Loucy (cell line): ENCODE data around the gene PCDHA7.
"Not testable (repeated sequence)": the region's sequence is repeated elsewhere in the genome, so short reads cannot be mapped to it uniquely, and the experiment has no call there.

Source experiments
- H2AFZ ChIP-seq: fragments of 200-600 bp; sonication (generic); 2 replicates; pipeline ENCODE4 v1.6.0; 2016; ENCODE audit warnings: antibody characterized with exemption, mild to moderate bottlenecking, low read length, moderate library complexity
- H3F3A ChIP-seq: fragments of 200-600 bp; 2 replicates; pipeline ENCODE4 v1.6.0; 2016; ENCODE audit warnings: antibody characterized with exemption, low read depth, mild to moderate bottlenecking
- H3K27me3 ChIP-seq: fragments of 200-600 bp; sonication (generic); 2 replicates; pipeline ENCODE4 v1.6.1; 2014; ENCODE audit warnings: low read length, mild to moderate bottlenecking; ENCODE audit not compliant: insufficient read depth, poor library complexity, severe bottlenecking
- H3K36me3 ChIP-seq: fragments of 200-600 bp; sonication (generic); 2 replicates; pipeline ENCODE4 v1.6.1; 2016; ENCODE audit warnings: low read length; ENCODE audit not compliant: insufficient read depth
- H3K4me1 ChIP-seq: fragments of 200-600 bp; sonication (generic); 2 replicates; pipeline ENCODE4 v1.5.1; 2014; ENCODE audit warnings: low read length, mild to moderate bottlenecking; ENCODE audit not compliant: insufficient read depth, poor library complexity, severe bottlenecking
- H3K4me2 ChIP-seq: fragments of 200-600 bp; sonication (generic); 2 replicates; pipeline ENCODE4 v1.6.0; 2014; ENCODE audit warnings: antibody characterized with exemption, low read length, low read depth, mild to moderate bottlenecking; ENCODE audit not compliant: poor library complexity, severe bottlenecking
- H3K4me3 ChIP-seq: fragments of 200-600 bp; sonication (generic); 2 replicates; pipeline ENCODE4 v1.5.1; 2014; ENCODE audit warnings: low read length, mild to moderate bottlenecking, mixed read lengths; ENCODE audit not compliant: poor library complexity, severe bottlenecking
- H3K79me2 ChIP-seq: fragments of 200-600 bp; sonication (generic); 2 replicates; pipeline ENCODE4 v1.6.1; 2014; ENCODE audit warnings: low read length; ENCODE audit not compliant: insufficient read depth
- H3K9ac ChIP-seq: fragments of 200-600 bp; sonication (generic); 2 replicates; pipeline ENCODE4 v1.6.0; 2014; ENCODE audit warnings: mild to moderate bottlenecking, low read depth, low read length, moderate library complexity; ENCODE audit not compliant: poor library complexity, severe bottlenecking
- H3K9me2 ChIP-seq: fragments of 200-600 bp; sonication (generic); replicated peaks from 2 replicates; pipeline ENCODE4 v1.6.1; 2016; ENCODE audit warnings: low read depth, low read length, mixed read lengths
- H3K9me3 ChIP-seq: fragments of 200-600 bp; sonication (generic); 2 replicates; pipeline ENCODE4 v1.6.1; 2014; ENCODE audit warnings: mild to moderate bottlenecking, antibody characterized with exemption, low read length, low read depth; ENCODE audit not compliant: insufficient read depth
- H4K20me1 ChIP-seq: fragments of 200-600 bp; sonication (generic); 2 replicates; pipeline ENCODE4 v1.6.0; 2014; ENCODE audit warnings: antibody characterized with exemption, low read length, mild to moderate bottlenecking; ENCODE audit not compliant: insufficient read depth, poor library complexity, severe bottlenecking
- EZH2phosphoT487 ChIP-seq: fragments of 200-600 bp; IDR thresholded peaks from 2 replicates; pipeline ENCODE4 v1.6.1; 2018; ENCODE audit warnings: antibody characterized with exemption, mild to moderate bottlenecking, moderate library complexity, borderline replicate concordance
- TF ChIP-seq, protein P1 (sequence below): fragments of 200-600 bp; sonication (generic); conservative IDR thresholded peaks from 2 replicates; pipeline ENCODE4 v1.5.1; 2014; ENCODE audit warnings: mild to moderate bottlenecking, antibody characterized with exemption, low read length

PCDHA7 gene

DNA sequence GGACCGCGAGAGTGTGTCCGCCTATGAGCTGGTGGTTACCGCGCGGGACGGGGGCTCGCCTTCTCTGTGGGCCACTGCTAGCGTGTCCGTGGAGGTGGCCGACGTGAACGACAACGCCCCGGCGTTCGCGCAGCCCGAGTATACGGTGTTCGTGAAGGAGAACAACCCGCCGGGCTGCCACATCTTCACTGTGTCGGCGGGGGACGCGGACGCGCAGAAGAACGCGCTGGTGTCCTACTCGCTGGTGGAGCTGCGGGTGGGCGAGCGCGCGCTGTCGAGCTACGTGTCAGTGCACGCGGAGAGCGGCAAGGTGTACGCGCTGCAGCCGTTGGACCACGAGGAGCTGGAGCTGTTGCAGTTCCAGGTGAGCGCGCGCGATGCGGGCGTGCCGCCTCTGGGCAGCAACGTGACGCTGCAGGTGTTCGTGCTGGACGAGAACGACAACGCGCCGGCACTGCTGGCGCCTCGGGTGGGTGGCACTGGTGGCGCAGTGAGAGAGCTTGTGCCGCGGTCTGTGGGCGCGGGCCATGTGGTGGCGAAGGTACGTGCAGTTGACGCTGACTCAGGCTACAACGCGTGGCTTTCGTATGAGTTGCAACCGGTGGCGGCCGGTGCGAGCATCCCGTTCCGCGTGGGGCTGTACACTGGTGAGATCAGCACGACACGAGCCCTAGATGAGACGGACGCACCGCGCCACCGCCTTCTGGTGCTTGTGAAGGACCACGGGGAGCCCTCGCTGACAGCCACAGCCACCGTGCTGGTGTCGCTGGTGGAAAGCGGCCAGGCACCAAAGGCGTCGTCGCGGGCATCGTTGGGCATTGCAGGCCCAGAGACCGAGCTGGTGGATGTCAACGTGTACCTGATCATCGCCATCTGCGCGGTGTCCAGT lies 1.8 kb downstream of the PCDHA7 start:
- no peak for TF ChIP-seq EZH2phosphoT487
- TF ChIP-seq, protein P1, sequence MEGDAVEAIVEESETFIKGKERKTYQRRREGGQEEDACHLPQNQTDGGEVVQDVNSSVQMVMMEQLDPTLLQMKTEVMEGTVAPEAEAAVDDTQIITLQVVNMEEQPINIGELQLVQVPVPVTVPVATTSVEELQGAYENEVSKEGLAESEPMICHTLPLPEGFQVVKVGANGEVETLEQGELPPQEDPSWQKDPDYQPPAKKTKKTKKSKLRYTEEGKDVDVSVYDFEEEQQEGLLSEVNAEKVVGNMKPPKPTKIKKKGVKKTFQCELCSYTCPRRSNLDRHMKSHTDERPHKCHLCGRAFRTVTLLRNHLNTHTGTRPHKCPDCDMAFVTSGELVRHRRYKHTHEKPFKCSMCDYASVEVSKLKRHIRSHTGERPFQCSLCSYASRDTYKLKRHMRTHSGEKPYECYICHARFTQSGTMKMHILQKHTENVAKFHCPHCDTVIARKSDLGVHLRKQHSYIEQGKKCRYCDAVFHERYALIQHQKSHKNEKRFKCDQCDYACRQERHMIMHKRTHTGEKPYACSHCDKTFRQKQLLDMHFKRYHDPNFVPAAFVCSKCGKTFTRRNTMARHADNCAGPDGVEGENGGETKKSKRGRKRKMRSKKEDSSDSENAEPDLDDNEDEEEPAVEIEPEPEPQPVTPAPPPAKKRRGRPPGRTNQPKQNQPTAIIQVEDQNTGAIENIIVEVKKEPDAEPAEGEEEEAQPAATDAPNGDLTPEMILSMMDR, result no peak
- Histone ChIP-seq H4K20me1 (no peaks in the 10 kb centered on the region), H2AFZ (no peak overlapping the region), H3K27me3 (no peaks in the 10 kb centered on the region), H3K4me3 (no peak overlapping the region), H3K36me3 (no peaks in the 10 kb centered on the region), H3K79me2 (no peaks in the 10 kb centered on the region), H3F3A (no peaks in the 10 kb centered on the region), H3K9me3 (no peaks in the 10 kb centered on the region), H3K4me2 (no peak overlapping the region), H3K4me1 (no peaks in the 10 kb centered on the region), H3K9me2 (no peaks in the 10 kb centered on the region), H3K9ac (no peak overlapping the region)

DNA sequence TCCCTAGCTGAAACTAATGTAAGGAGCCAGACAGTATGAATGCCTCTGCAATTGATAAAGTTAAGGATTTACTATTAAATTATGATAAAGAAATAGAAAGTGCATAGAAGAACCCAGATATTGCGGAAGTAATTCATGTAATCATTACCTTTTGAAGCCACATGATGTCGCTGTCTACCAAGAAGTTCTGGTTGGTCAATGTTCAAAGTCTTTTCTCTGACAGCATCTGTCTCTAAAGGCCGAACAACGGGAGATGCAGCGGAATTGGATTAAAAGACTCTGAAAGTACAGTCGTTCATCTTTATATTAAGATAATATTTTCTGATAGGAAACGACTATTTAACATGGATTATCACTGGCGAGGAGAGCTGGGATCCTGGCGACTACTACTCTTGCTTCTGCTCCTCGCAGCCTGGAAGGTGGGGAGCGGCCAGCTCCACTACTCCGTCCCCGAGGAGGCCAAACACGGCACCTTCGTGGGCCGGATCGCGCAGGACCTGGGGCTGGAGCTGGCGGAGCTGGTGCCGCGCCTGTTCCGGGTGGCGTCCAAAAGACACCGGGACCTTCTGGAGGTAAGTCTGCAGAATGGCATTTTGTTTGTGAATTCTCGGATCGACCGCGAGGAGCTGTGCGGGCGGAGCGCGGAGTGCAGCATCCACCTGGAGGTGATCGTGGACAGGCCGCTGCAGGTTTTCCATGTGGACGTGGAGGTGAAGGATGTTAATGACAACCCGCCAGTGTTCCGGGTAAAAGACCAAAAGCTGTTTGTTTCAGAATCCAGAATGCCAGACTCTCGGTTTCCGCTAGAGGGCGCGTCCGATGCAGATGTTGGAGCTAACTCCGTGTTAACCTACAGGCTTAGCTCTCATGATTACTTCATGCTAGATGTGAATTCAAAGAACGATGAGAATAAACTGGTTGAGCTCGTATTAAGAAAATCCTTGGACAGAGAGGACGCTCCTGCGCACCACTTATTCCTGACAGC lies 7.2 kb downstream of the PCDHA7 start, which contains the start of gene PCDHA8:
Gene PCDHA8 (plus strand): TSS at position 210 of the 985 bp plus-strand sequence. CDS start 135 bp downstream, at position 345.
- Histone ChIP-seq H3K9ac (no peak within 1 kb of the TSS), H3K9me3 (no peaks in the 10 kb centered on the region), H3F3A (no peaks in the 10 kb centered on the region), H3K9me2 (no peaks in the 10 kb centered on the region), H2AFZ (no peak within 1 kb of the TSS), H3K4me2 (no peak within 1 kb of the TSS), H3K79me2 (no peaks in the 10 kb centered on the region), H3K4me1 (no peaks in the 10 kb centered on the region), H3K4me3 (no peak within 1 kb of the TSS), H4K20me1 (no peaks in the 10 kb centered on the region), H3K36me3 (no peaks in the 10 kb centered on the region), H3K27me3 (no peaks in the 10 kb centered on the region)
- TF ChIP-seq, protein P1, result peak; percentile 60
- no peak for TF ChIP-seq EZH2phosphoT487

DNA sequence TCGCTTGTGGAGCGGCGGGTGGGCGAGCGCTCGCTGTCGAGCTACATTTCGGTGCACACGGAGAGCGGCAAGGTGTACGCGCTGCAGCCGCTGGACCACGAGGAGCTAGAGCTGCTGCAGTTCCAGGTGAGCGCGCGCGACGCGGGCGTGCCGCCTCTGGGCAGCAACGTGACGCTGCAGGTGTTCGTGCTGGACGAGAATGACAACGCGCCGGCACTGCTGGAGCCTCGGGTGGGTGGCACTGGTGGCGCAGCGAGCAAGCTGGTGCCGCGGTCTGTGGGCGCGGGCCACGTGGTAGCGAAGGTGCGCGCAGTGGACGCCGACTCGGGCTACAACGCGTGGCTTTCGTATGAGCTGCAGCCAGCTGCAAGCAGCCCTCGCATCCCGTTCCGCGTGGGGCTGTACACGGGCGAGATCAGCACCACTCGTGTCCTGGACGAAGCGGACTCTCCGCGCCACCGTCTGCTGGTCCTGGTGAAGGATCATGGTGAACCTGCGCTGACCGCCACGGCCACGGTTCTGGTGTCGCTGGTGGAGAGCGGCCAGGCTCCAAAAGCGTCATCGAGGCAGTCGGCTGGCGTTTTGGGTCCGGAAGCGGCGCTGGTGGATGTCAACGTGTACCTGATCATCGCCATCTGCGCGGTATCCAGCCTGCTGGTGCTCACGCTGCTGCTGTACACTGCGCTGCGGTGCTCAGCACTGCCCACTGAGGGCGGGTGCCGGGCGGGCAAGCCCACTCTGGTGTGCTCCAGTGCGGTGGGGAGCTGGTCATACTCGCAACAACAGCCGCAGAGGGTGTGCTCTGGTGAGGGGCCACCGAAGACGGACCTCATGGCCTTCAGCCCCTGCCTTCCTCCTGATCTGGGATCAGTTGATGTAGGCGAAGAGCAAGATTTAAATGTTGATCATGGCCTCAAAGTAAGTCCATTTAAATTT lies 9.0 kb downstream of the PCDHA7 start:
- Histone ChIP-seq H3K4me2 (no peak overlapping the region), H3K4me3 (no peak overlapping the region), H2AFZ (no peak overlapping the region), H3F3A (no peaks in the 10 kb centered on the region), H3K27me3 (no peaks in the 10 kb centered on the region), H3K36me3 (no peaks in the 10 kb centered on the region), H4K20me1 (no peaks in the 10 kb centered on the region), H3K79me2 (no peaks in the 10 kb centered on the region), H3K9me3 (no peaks in the 10 kb centered on the region), H3K9ac (no peak overlapping the region), H3K9me2 (no peaks in the 10 kb centered on the region), H3K4me1 (no peaks in the 10 kb centered on the region)
- TF ChIP-seq, protein P1, result no peak
- TF ChIP-seq EZH2phosphoT487, result no peak

DNA sequence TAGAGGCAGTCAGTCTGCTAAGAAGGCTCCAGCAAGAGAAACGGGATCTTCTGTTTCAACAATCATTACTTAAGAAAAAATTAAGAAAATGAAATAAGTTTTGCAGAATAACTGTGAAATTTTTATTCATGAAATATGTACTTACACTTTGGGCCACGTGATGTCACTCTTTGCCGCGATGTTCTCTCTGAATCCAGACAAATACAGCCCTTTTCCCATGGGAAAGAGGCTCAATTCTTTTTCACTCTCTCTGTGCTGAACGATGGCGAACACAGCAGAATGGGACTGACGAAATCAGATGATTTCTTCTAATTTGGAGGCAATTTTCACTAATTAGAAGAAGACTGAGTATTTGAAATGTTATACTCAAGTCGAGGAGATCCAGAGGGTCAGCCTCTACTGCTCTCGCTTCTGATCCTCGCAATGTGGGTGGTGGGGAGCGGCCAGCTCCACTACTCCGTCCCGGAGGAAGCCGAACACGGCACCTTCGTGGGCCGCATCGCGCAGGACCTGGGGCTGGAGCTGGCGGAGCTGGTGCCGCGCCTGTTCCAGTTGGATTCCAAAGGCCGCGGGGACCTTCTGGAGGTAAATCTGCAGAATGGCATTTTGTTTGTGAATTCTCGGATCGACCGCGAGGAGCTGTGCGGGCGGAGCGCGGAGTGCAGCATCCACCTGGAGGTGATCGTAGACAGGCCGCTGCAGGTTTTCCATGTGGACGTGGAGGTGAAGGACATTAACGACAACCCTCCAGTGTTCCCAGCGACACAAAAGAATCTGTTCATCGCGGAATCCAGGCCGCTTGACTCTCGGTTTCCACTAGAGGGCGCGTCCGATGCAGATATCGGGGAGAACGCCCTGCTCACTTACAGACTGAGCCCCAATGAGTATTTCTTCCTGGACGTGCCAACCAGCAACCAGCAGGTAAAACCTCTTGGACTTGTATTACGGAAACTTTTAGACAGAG lies 14.4 kb downstream of the PCDHA7 start, which contains the start of gene PCDHA9:
Gene PCDHA9 (plus strand): TSS at position 244 of the 964 bp plus-strand sequence. CDS start 114 bp downstream, at position 358.
- H3F3A ChIP-seq, H4K20me1 ChIP-seq, H3K27me3 ChIP-seq, H3K9ac ChIP-seq, H3K36me3 ChIP-seq, H3K9me3 ChIP-seq, H3K4me1 ChIP-seq, H2AFZ ChIP-seq, H3K4me2 ChIP-seq, H3K79me2 ChIP-seq, H3K4me3 ChIP-seq, H3K9me2 ChIP-seq: not testable (repeated sequence)
